GM11168 (cell line): ENCODE data around the gene EFCAB14.

Experiments used
- in situ Hi-C: fragments of 300-500 bp; cut with MboI; formaldehyde crosslinking; loops from one replicate; pipeline ENCODE4 v1.12.0; 2022; ENCODE audit warnings: low sequenced_read_pairs; ENCODE audit not compliant: unreplicated experiment

EFCAB14 gene

GRCh38 chr1:46630719-46631118 is 88.2 kb downstream of the EFCAB14 start:
- in situ Hi-C loops: no loop called here
